H9 (cell line): Measurements from ENCODE around the gene OCSTAMP. TPM values are rescaled to one million over a fixed set of nuclear protein-coding genes. Genes with fewer than 3 reads are reported as not detected.

Experiments used
- DNase-seq: peaks from one replicate; pipeline ENCODE4 v3.0.0-alpha.2; 2017
- H2AFZ ChIP-seq: one replicate; pipeline ENCODE4 v1.6.1; 2013; ENCODE audit warnings: mild to moderate bottlenecking, low read length, control low read depth, moderate library complexity
- H2AK5ac ChIP-seq: 2 replicates; pipeline ENCODE4 v1.6.1; 2013; ENCODE audit warnings: low read length, control low read depth, mixed read lengths; ENCODE audit not compliant: insufficient read length
- H2BK120ac ChIP-seq: one replicate; pipeline ENCODE4 v1.6.1; 2013; ENCODE audit warnings: low read depth, mild to moderate bottlenecking, low read length, control low read depth, inconsistent platforms; ENCODE audit not compliant: poor library complexity, severe bottlenecking
- H2BK12ac ChIP-seq: 2 replicates; pipeline ENCODE4 v1.6.1; 2013; ENCODE audit warnings: low read length, control low read depth, mixed read lengths, low read depth; ENCODE audit not compliant: insufficient read length
- H2BK15ac ChIP-seq: 2 replicates; pipeline ENCODE4 v1.6.1; 2013; ENCODE audit warnings: low read depth, low read length, control low read depth
- H2BK20ac ChIP-seq: one replicate; pipeline ENCODE4 v1.6.1; 2013; ENCODE audit warnings: low read depth, mild to moderate bottlenecking, low read length, control low read depth, inconsistent platforms; ENCODE audit not compliant: poor library complexity, severe bottlenecking
- H2BK5ac ChIP-seq: 2 replicates; pipeline ENCODE4 v1.6.1; 2013; ENCODE audit warnings: low read length, control low read depth, mixed read lengths; ENCODE audit not compliant: insufficient read length
- H3K14ac ChIP-seq: 2 replicates; pipeline ENCODE4 v1.6.1; 2013; ENCODE audit warnings: low read length, control low read depth; ENCODE audit not compliant: insufficient read depth
- H3K18ac ChIP-seq: 2 replicates; pipeline ENCODE4 v1.6.1; 2013; ENCODE audit warnings: low read depth, mild to moderate bottlenecking, mixed read lengths, low read length, control low read depth; ENCODE audit not compliant: insufficient read length
- H3K23ac ChIP-seq: 2 replicates; pipeline ENCODE4 v1.6.1; 2013; ENCODE audit warnings: low read length, control low read depth, mixed read lengths, low read depth; ENCODE audit not compliant: insufficient read length
- H3K23me2 ChIP-seq: 2 replicates; pipeline ENCODE4 v1.6.1; 2013; ENCODE audit warnings: low read depth, mild to moderate bottlenecking, mixed read lengths, low read length, control low read depth; ENCODE audit not compliant: insufficient read length, poor library complexity, severe bottlenecking
- H3K27ac ChIP-seq: 2 replicates; pipeline ENCODE4 v1.5.1; 2013; ENCODE audit warnings: low read length, control low read depth, mixed read lengths, low read depth; ENCODE audit not compliant: insufficient read length
- H3K27me3 ChIP-seq: 2 replicates; pipeline ENCODE4 v1.6.1; 2013; ENCODE audit warnings: low read length, control low read depth, inconsistent platforms; ENCODE audit not compliant: insufficient read depth
- H3K4ac ChIP-seq: 2 replicates; pipeline ENCODE4 v1.6.1; 2013; ENCODE audit warnings: low read depth, mild to moderate bottlenecking, control low read depth, inconsistent platforms, low read length, moderate library complexity
- H3K4me1 ChIP-seq: 2 replicates; pipeline ENCODE4 v1.6.1; 2013; ENCODE audit warnings: low read length, control low read depth, inconsistent platforms; ENCODE audit not compliant: insufficient read depth
- H3K4me2 ChIP-seq: 2 replicates; pipeline ENCODE4 v1.6.1; 2013; ENCODE audit warnings: low read length, control low read depth, mixed read lengths; ENCODE audit not compliant: insufficient read length, insufficient read depth
- H3K56ac ChIP-seq: 2 replicates; pipeline ENCODE4 v1.6.1; 2013; ENCODE audit warnings: low read depth, mild to moderate bottlenecking, mixed read lengths, low read length, control low read depth; ENCODE audit not compliant: insufficient read length
- H3K79me1 ChIP-seq: 2 replicates; pipeline ENCODE4 v1.6.1; 2013; ENCODE audit warnings: low read depth, mild to moderate bottlenecking, moderate library complexity, low read length, control low read depth, inconsistent platforms; ENCODE audit not compliant: insufficient read depth, poor library complexity, severe bottlenecking
- H3K79me2 ChIP-seq: 2 replicates; pipeline ENCODE4 v1.6.1; 2013; ENCODE audit warnings: low read length, control low read depth, inconsistent platforms; ENCODE audit not compliant: insufficient read depth
- H3K9ac ChIP-seq: 2 replicates; pipeline ENCODE4 v1.6.1; 2013; ENCODE audit warnings: low read length, control low read depth, mixed read lengths; ENCODE audit not compliant: insufficient read length; ENCODE audit errors: extremely low read depth
- H3K9me3 ChIP-seq: one replicate; pipeline ENCODE4 v1.6.1; 2013; ENCODE audit warnings: low read depth, low read length, inconsistent platforms; ENCODE audit not compliant: control insufficient read depth
- H3T11ph ChIP-seq: one replicate; pipeline ENCODE4 v1.6.1; 2013; ENCODE audit warnings: mild to moderate bottlenecking, low read length, control low read depth, inconsistent platforms
- H4K20me1 ChIP-seq: one replicate; pipeline ENCODE4 v1.6.1; 2013; ENCODE audit not compliant: control insufficient read depth, insufficient read length, insufficient read depth
- H4K5ac ChIP-seq: 2 replicates; pipeline ENCODE4 v1.6.1; 2013; ENCODE audit warnings: low read depth, mild to moderate bottlenecking, mixed read lengths, low read length, control low read depth; ENCODE audit not compliant: insufficient read length
- H4K8ac ChIP-seq: replicated peaks from 2 replicates; pipeline ENCODE4 v1.6.1; 2013; ENCODE audit warnings: low read length, control low read depth, mixed read lengths, low read depth; ENCODE audit not compliant: insufficient read length
- H4K91ac ChIP-seq: 2 replicates; pipeline ENCODE4 v1.6.1; 2013; ENCODE audit warnings: low read depth, mild to moderate bottlenecking, moderate library complexity, mixed read lengths, low read length, control low read depth; ENCODE audit not compliant: insufficient read length
- H3K27ac Mint-ChIP-seq, 3 experiments: 2 replicates in 2 of 3; 3 replicates in 1 of 3; pipeline ENCODE4 v1.8.0; 2020 to 2021; ENCODE audit warnings: mixed read lengths in 3 of 3, mild to moderate bottlenecking in 1 of 3, moderate library complexity in 1 of 3
- H3K27me3 Mint-ChIP-seq: 2 replicates; pipeline ENCODE4 v1.8.0; 2021; ENCODE audit warnings: low read depth, mild to moderate bottlenecking, moderate library complexity, mixed read lengths
- H3K36me3 Mint-ChIP-seq, 3 experiments: 2 replicates in 2 of 3; 3 replicates in 1 of 3; pipeline ENCODE4 v1.8.0; 2020 to 2021; ENCODE audit warnings: low read depth in 3 of 3, mixed read lengths in 3 of 3; ENCODE audit not compliant: insufficient read depth in 1 of 3
- H3K4me1 Mint-ChIP-seq, 2 experiments: 2 replicates each; pipeline ENCODE4 v1.8.0; 2020; ENCODE audit warnings: mixed read lengths in 2 of 2
- H3K4me3 Mint-ChIP-seq, 2 experiments: 2 replicates in 1 of 2; 3 replicates in 1 of 2; pipeline ENCODE4 v1.8.0; 2020 to 2021; ENCODE audit warnings: mild to moderate bottlenecking in 2 of 2, mixed read lengths in 2 of 2, moderate library complexity in 1 of 2
- H3K9me3 Mint-ChIP-seq, 2 experiments: 2 replicates in 1 of 2; 3 replicates in 1 of 2; pipeline ENCODE4 v1.8.0; 2020; ENCODE audit warnings: mild to moderate bottlenecking in 2 of 2, mixed read lengths in 2 of 2, moderate library complexity in 1 of 2
- WGBS: extraction: QIAGEN DNeasy Blood & Tissue Kit; methylation state at CpG from one replicate; pipeline ENCODE4 v1.1.7; 2013; ENCODE audit warnings: missing lambda C conversion rate, low lambda C conversion rate, mixed read lengths; ENCODE audit not compliant: insufficient read length; ENCODE audit errors: extremely low coverage; 5-methylcytosine and 5-hydroxymethylcytosine counted together
- total RNA-seq: library from RNA; stranded (reverse); gene quantifications from 2 replicates; pipeline ENCODE4 v1.2.1, GENCODE V29; 2021
- TF ChIP-seq, protein P1 (sequence below): fragments of 200-600 bp; sonication (generic); conservative IDR thresholded peaks from 3 replicates; pipeline ENCODE4 v1.8.0; 2021; ENCODE audit warnings: antibody characterized with exemption, mild to moderate bottlenecking

The OCSTAMP gene
- total RNA-seq, 1 experiment from 2014 or later, result not detected

DNA sequence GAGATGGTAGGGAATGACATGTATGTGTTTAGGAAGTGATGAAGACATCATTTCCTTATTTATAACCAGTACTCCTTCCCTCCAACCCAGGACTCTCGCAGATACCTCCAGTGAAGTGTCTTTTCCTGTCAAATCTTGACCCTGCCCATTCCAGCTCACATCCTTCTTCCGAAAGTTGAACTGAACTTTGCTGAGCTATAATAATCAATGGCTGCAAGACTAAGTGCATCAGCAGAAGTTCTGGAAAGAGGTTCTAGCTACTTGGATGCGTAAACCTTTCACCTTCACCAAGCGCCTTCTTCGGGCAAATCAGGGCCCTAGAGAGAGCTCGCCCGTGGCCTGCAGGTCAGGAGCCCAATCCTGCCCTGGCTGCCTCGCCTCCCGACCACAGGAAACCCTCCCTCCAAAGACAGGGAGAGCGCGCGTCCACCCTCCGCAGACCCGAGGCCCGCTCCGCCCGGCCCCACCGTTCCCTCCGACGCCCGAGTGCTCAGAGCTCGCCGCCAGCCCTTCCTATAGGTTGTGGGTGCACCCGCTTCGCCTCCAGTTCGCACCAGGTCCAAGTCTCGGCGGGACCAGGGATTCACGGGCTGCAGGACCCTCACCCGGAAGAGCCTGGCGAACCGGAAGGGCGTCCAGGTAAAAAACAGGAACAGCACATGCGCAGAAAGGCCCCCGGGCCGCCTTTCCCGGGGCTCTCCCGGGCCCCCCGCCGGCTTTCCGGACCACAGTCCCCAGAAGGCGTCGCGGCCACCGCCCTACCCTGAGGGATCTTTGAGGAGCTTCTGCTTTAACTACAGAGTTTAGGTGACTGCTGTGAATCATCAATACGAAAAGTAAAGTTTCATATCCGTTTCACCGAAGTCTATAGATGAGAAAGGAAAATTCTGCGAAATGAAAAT is 37.3 kb downstream of the OCSTAMP start, which contains the start of gene ZNF334:
Gene ZNF334 (minus strand): TSS at position 617 of the 902 bp plus-strand sequence. CDS start 1,457 bp downstream, outside the sequence.
- H3K27me3 Mint-ChIP-seq, result peaks cover 20% of the 10 kb centered on the region
- H3K23ac ChIP-seq, result no peak within 1 kb of the TSS
- H4K8ac ChIP-seq, result no peak within 1 kb of the TSS
- H3K4ac ChIP-seq, result no peak within 1 kb of the TSS
- H3K56ac ChIP-seq, result no peak within 1 kb of the TSS
- H3K27ac Mint-ChIP-seq, result peak within 1 kb of the TSS; percentile 63 to 98 (median 97); a peak in 4 of 7 replicates
- H3K4me1 Mint-ChIP-seq, result peaks cover 4 to 7% of the 10 kb centered on the region in 2 experiments; a peak in 3 of 4 replicates
- H3K79me1 ChIP-seq, result no peaks in the 10 kb centered on the region
- no peaks in the 10 kb centered on the region for H4K20me1 ChIP-seq
- no peak within 1 kb of the TSS for H2BK120ac ChIP-seq
- no peak within 1 kb of the TSS for H4K91ac ChIP-seq
- H3K4me2 ChIP-seq, result peak within 1 kb of the TSS; percentile 90
- no peak within 1 kb of the TSS for H3T11ph ChIP-seq
- H3K23me2 ChIP-seq, result peaks cover 7% of the 10 kb centered on the region
- no peak within 1 kb of the TSS for H2BK20ac ChIP-seq
- no peak within 1 kb of the TSS for H4K5ac ChIP-seq
- H3K27me3 ChIP-seq, result no peaks in the 10 kb centered on the region
- H3K36me3 Mint-ChIP-seq, result peaks cover 26 to 39% (median 38%) of the 10 kb centered on the region in 3 experiments
- peak within 1 kb of the TSS; percentile 88 for H3K18ac ChIP-seq
- no peaks in the 10 kb centered on the region for H3K9me3 ChIP-seq
- DNase-seq, result peak; percentile 91
- peak within 1 kb of the TSS; percentile 92 to 95 for H3K4me3 Mint-ChIP-seq
- WGBS, result no CpG with 5 or more reads among the region's 49 CpGs
- no peak within 1 kb of the TSS for H2BK12ac ChIP-seq
- H2AK5ac ChIP-seq, result no peak within 1 kb of the TSS
- peaks cover 0 to 30% of the 10 kb centered on the region in 2 experiments; a peak in 3 of 5 replicates for H3K9me3 Mint-ChIP-seq
- H3K4me1 ChIP-seq, result no peaks in the 10 kb centered on the region
- no peaks in the 10 kb centered on the region for H3K79me2 ChIP-seq
- TF ChIP-seq, protein P1, sequence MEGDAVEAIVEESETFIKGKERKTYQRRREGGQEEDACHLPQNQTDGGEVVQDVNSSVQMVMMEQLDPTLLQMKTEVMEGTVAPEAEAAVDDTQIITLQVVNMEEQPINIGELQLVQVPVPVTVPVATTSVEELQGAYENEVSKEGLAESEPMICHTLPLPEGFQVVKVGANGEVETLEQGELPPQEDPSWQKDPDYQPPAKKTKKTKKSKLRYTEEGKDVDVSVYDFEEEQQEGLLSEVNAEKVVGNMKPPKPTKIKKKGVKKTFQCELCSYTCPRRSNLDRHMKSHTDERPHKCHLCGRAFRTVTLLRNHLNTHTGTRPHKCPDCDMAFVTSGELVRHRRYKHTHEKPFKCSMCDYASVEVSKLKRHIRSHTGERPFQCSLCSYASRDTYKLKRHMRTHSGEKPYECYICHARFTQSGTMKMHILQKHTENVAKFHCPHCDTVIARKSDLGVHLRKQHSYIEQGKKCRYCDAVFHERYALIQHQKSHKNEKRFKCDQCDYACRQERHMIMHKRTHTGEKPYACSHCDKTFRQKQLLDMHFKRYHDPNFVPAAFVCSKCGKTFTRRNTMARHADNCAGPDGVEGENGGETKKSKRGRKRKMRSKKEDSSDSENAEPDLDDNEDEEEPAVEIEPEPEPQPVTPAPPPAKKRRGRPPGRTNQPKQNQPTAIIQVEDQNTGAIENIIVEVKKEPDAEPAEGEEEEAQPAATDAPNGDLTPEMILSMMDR, result no peak
- H3K14ac ChIP-seq, result peak within 1 kb of the TSS; percentile 93
- H3K9ac ChIP-seq, result peak within 1 kb of the TSS; percentile 84
- H2BK15ac ChIP-seq, result no peak within 1 kb of the TSS
- no peak within 1 kb of the TSS for H2AFZ ChIP-seq
- no peak within 1 kb of the TSS for H2BK5ac ChIP-seq
- H3K27ac ChIP-seq, result no peak within 1 kb of the TSS
